Midbrain (tissue), 1 donor: Measurements from ENCODE around the gene COL26A1.

Source experiments
- DNase-seq: peaks from one replicate; lab custom pipeline; 2025; lab: John Stamatoyannopoulos, UW

Gene COL26A1

GRCh38 chr7:101535351-101535751 lies 172.7 kb downstream of the COL26A1 start:
- no peak for DNase-seq

- no peak for DNase-seq
Observed at GRCh38 chr7:101536232-101536631, 173.6 kb downstream of the COL26A1 start.

- DNase-seq = no peak
Observed at GRCh38 chr7:101536668-101537067, 174.0 kb downstream of the COL26A1 start.

GRCh38 chr7:101537205-101537604 lies 174.5 kb downstream of the COL26A1 start:
- no peak for DNase-seq

DNA sequence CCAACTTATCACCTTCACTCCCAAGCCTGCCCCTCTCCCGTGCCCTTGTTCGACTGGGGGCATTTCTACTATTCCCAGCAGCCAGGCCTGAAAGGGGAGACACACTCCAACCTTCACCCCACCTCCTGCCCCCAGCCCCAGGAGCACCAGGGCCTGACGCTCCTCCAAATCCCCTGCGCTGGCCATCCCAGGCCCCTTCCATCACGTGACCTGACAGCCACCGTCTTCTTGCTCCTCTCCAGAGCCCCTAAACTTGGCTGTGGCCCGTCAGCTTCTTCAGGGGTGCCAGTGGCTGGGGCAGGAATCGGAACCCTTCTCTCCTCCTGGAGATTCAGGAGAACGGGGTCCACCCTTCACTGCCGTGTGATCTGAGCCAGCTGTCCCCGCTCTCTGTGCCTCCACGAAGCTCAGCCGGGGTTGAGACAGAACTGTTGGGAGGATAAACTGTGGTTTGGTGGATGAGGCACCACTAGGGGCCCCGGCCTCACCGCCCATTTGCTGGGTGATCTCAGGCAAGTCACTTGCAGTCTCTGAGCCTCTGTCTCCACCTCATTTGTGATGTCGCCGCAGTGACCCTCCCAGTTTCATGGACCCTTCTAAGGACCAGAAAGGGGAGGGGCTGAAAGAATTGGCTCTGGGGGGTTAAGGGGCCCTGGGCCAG lies 175.4 kb downstream of the COL26A1 start:
- DNase-seq = no peak

DNA sequence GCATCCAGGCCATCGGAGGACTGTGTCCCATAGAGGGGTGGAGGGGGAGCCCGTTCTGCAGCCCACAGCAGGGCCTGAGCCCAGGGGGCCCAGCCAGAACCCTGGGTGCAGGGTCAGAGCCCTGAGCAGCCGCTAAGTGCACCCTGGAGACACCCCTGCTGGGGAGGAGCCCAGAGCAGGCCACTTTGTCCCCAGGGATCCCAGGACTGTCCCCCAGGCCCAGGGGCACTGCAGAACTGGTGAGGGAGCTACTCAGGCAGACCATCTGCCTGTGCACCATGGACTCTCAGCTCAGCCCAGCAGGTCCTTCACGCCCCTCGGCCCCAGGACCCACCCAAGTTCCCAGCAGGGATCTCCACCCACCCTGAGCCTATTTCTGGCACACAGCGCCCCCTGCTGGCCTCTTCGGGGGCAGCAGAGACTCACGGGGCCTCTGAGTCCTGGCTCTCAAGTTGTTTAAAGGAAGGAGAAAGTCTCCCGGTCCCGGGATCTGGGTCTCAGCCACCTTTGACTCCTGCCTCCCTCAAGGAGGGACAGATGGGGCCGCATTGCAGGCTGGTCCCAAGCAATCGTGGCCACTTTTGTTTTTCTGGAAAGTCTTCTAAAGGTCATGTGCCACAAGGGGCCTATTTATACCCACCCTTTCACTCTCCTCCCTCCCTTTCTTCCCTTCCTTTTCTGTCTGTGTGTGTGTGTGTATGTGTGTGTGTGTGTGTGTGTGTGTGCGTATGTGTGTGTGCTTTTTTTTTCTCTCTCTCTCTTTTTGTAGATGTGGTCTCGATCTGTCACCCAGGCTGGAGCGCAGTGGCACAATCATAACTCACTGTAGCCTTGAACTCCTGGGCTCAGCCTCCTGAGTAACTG lies 176.2 kb downstream of the COL26A1 start:
- DNase-seq = peak; percentile 22

DNA sequence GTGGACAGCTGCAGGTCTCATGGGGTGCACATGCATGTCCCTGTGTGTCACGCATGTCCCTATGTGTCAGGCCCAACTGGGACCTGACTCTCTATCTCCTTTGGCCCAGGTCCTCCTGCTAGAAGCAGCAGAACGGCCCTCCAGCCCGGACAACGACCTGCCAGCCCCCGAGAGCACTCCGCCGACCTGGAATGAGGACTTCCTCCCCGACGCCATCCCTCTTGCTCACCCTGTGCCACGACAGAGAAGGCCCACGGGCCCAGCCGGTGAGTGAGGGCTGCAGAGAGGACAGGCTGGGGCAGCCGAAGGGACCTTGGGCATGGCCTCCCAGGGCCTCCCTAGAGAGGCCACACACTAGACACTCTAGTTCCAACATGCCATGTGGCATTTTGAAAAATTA lies 177.1 kb downstream of the COL26A1 start:
- no peak for DNase-seq

GRCh38 chr7:101542527-101543241 lies 180.0 kb downstream of the COL26A1 start:
- peak; percentile 29 for DNase-seq

GRCh38 chr7:101543242-101543766 lies 180.6 kb downstream of the COL26A1 start:
- no peak for DNase-seq

DNA sequence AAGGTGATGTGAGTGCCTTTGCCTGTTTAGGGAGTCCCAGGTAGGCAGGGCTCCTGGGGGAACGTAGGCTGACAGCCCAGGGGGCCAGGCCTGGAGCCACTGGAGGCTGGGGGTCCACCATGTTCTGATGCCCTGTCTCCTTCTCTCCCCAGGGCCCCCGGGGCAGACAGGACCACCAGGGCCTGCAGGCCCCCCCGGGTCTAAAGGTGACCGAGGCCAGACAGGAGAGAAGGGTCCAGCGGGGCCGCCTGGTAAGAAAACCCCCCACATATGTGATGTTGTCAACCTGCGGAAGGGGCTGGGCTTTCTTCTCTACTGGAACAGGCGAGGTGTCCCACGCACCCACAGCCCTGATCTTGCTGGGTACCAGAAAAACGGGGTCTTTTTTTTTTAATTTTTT lies 181.2 kb downstream of the COL26A1 start:
- no peak for DNase-seq

- no peak for DNase-seq
Observed at GRCh38 chr7:101545441-101546190, 182.9 kb downstream of the COL26A1 start.

- no peak for DNase-seq
Observed at GRCh38 chr7:101546308-101546936, 183.7 kb downstream of the COL26A1 start.

DNA sequence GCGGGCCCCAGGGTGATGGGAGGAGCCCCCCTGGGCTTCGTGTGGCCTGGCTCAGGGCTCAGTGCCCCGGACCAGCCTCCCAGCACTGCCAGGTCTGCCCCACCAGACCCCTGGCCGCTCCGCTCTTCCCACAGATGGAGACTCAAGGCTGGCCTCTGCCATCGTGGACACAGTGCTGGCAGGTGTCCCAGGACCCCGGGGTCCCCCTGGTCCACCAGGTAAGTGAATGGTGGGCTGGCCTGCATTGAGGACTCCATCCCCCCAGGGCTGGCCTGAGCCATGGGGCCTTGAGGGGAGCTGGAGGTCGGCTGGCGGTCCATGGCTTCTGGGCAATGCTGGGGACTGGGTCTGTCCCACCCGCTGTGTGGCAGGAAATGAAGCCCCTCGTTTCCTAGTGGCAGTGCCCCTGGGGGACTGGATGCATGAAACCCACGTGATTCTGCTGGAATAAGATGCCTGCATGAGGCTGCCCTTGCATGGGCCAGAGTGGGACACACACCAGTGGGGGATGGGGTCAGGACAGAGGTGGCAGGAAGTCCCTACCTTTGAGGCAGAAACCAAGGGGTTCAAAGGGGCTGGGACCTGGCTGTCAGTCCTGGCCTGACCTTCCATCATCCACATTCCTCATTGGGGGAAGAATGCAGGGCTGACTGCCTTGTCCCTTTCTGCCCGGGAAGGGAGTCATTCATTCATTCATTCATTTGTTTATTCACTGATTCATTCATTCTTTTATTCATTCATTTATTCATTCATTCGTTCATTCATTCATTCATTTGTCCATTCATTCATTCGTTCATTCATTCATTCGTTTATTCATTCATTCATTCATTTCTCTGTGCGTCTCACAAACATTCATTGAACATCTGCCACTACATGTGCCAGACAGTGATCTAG lies 184.6 kb downstream of the COL26A1 start:
- no peak for DNase-seq

DNA sequence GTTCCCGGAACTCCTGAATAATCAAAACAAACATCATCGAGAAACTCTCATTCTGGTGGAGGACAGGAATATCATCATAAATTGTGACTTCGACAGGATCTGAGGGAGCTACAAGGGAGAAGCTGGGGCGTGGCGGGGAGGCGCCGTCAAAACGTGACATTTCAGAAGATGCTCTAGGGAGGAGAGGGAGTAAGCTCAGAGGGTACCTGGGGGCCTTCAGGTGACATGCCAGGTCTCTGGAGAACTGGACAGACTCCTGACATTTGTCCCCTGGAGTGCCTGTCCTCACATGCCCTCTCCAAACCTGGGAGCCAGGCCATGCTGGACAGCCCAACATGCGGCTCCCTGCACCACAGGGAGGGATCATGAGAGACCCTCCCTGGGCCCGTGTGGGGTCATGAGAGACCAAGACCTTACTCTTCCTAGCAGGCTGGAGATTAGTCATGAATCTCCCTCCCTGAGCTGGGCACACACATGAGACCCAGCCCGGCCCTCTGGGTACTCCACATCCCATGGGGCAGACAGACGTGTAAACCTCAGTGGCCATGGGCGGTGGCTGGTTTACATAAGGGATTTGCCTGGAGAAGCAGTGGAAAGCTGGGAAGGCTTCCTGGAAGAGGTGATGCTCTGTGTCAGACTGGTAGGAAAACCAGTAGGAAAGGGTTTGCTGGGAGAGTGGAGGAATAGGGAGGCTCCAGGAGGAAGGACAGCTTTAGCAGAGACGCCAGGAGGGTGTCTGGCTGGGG lies 185.4 kb downstream of the COL26A1 start:
- no peak for DNase-seq

- DNase-seq = no peak
Observed at GRCh38 chr7:101549734-101550133, 187.1 kb downstream of the COL26A1 start.

DNA sequence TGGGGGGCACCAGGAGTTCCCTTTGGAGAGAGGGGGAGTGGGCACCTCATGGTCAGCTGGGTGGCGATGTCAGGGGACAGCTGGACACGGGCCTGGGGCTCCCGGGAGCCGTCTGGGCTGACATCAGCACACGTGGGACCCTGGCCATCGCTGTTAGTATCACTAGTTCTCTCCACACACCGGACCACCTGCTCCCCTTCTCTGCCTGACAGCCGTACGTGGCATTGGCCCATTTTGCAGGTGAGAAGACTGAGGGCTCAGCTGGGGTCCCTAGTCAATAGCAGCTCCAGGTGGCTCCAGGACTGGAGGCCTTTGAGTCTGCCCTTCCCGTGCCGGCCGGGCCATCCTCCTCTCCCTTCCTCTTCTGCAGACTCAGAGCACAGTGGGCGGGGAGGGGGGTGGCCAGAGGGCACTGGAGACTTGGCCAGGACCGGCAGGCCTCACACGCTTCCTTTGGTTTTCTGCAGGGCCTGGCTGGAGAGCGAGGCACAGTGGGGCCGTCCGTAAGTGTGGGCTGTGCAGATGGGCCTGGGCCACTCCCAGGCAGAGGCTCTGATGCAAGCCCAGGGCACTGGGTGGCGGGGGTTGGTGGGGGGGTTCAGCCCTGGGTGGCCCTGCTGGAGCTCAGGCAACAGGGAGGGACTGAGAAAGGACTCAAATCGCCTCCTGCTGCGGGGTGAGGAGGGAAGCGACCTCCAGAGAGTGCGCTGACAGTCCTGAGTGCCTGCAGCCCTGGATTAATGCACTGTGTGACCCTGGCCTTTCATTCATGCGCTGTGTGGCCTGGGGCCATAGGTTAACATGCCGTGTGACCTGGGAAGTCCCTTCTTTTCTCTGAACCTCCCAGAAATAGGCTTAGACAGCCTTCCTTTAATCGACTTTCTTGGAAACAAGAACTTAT lies 188.2 kb downstream of the COL26A1 start:
- no peak for DNase-seq

DNA sequence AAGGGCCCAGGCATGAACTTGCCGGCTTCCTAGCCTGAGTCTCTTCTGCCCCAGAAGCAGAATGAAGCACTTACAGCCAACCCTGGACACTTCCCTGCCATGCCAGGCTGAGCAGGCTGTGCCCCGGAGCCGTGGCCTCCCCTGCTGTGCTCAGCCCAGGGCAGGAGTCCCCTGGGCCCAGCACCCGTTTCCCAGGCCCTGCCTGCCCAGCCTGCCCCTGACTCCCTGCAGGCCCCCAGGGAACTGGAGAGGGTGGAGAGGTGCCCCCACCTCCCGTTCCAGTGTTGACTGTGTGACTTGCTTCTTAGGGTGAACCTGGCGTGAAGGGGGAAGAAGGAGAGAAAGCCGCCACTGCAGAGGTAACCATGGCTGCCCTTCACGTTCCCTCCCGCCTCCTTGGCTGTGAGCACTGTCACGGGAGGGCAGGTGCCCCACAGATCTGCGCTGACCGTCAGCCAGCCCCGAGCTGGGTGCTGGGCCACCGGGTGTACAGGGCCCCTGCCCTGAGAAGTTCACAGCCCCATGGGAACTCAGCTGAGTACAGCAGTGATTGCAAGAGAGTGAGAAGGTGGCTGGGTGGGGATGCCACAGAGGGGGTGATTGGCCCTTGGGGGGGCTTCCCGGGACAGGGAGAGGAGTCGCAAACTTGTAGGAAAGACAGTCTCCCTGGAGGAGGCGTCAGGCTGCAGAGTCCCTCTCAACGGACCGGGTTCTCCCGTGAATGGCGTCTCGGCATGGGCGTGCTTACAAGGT lies 190.5 kb downstream of the COL26A1 start:
- no peak for DNase-seq
